ENCODE results near the gene NFKBIZ. TPM values are rescaled to one million over a fixed set of nuclear protein-coding genes. Genes with fewer than 3 reads are reported as not detected.

Gene NFKBIZ
- total and polyA plus RNA-seq, 9 of the 15 experiments (the other 6 are each of a cell fraction or from before 2014, with no cell fraction given): 1.2 to 13.7 (median 5.7) TPM

DNA sequence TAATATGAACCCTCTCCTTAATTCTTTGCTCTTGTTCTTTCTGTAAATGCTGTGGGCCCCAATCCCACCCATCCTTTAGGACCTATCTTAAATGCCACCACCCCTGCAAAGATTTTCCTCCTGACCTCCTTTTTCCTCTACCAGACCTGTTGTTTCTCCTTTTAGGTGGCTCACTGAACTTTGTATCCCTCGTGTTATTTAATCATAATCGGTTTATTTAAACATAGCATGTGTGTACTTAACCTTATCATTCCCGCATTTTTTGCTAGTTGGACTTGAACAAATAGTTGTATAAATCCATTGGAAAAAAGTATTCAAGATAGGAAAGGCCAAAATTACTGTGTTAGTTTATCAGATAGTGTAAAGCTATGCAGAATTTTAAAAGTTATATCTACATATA lies 988 bp upstream of the NFKBIZ start (continued):
- TF ChIP-seq, protein P1, sequence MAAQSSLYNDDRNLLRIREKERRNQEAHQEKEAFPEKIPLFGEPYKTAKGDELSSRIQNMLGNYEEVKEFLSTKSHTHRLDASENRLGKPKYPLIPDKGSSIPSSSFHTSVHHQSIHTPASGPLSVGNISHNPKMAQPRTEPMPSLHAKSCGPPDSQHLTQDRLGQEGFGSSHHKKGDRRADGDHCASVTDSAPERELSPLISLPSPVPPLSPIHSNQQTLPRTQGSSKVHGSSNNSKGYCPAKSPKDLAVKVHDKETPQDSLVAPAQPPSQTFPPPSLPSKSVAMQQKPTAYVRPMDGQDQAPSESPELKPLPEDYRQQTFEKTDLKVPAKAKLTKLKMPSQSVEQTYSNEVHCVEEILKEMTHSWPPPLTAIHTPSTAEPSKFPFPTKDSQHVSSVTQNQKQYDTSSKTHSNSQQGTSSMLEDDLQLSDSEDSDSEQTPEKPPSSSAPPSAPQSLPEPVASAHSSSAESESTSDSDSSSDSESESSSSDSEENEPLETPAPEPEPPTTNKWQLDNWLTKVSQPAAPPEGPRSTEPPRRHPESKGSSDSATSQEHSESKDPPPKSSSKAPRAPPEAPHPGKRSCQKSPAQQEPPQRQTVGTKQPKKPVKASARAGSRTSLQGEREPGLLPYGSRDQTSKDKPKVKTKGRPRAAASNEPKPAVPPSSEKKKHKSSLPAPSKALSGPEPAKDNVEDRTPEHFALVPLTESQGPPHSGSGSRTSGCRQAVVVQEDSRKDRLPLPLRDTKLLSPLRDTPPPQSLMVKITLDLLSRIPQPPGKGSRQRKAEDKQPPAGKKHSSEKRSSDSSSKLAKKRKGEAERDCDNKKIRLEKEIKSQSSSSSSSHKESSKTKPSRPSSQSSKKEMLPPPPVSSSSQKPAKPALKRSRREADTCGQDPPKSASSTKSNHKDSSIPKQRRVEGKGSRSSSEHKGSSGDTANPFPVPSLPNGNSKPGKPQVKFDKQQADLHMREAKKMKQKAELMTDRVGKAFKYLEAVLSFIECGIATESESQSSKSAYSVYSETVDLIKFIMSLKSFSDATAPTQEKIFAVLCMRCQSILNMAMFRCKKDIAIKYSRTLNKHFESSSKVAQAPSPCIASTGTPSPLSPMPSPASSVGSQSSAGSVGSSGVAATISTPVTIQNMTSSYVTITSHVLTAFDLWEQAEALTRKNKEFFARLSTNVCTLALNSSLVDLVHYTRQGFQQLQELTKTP (IDR thresholded peaks at IDR 0.05; ENCODE audit: low read depth in 1 of 2, partially characterized antibody in 2 of 2): no peak
- TF ChIP-seq SIN3A (IDR thresholded peaks at IDR 0.05; ENCODE audit: borderline replicate concordance in 2 of 2, control insufficient read depth in 1 of 2, low read depth in 2 of 2, low read length in 2 of 2) (no peak), PHB2 (IDR thresholded peaks at IDR 0.05; ENCODE audit: low read depth) (no peak), LARP7 (IDR thresholded peaks at IDR 0.05) (no peak), SETDB1 (IDR thresholded peaks at IDR 0.05; ENCODE audit: low read length) (no peak)

DNA sequence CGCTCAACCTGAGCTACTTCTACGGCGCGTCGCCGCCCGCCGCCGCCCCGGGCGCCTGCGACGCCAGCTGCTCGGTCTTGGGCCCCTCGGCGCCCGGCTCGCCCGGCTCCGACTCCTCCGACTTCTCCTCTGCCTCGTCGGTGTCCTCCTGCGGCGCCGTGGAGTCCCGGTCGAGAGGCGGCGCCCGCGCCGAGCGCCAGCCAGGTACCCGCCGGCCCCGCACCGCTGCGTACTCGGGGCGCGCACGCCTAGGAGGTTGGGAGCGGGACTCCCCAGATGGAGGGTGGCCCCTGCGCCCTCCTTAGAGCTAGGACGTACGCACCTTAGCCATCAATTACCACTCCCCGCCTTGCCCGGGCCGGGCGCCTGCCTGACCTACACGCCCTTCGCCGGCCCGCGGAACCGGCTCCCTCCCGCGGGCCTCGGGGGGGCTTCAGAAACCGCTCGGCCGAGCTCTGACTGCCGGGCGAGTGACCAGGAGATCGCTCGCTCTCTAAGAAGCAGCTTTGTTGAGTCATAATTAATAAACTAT lies 466 bp downstream of the NFKBIZ start:
- DNase-seq (ENCODE audit: extremely low read depth in 1 of 4, low spot score in 3 of 4) (peak; percentile 41 to 55 (median 42)), ATAC-seq (peak; percentile 78), FAIRE-seq (no peak)
- ChIA-PET CTCF (ENCODE audit: low intra/inter-chr PET ratio) (no interaction called here), POLR2A (interaction anchor here (0.6 to 2.2 kb wide), 13 partner anchors 9 to 1940 kb away, joined by 3 to 16 read pairs (median 4); partner anchors contain the start of gene CEP97)
- Histone ChIP-seq H4K20me1 (replicated peaks; ENCODE audit: control insufficient read depth, insufficient read depth, low read length) (peaks cover 6% of the 10 kb centered on the region; the same call in 1 of the 2 replicates), H3K4me1 (replicated peaks in 1 of 2; ENCODE audit: control insufficient read depth in 2 of 2, insufficient read depth in 2 of 2, low read length in 2 of 2) (peaks cover 8 to 10% of the 10 kb centered on the region in 2 experiments; a peak in 3 of 5 replicates), H3K4me2 (ENCODE audit: insufficient read depth, low read length) (peak overlapping the region; percentile 80), H3K27ac (ENCODE audit: extremely low read depth, low read depth, low read length) (peak overlapping the region; percentile 81), H3K9ac (ENCODE audit: insufficient read depth in 1 of 2, low read depth in 2 of 2, low read length in 2 of 2) (peak overlapping the region; percentile 82 to 94), H3K79me2 (ENCODE audit: control insufficient read depth, insufficient read depth, low read length) (peaks cover 25% of the 10 kb centered on the region), H3K9me3 (replicated peaks; ENCODE audit: control insufficient read depth, insufficient read depth, low read depth, low read length) (no peaks in the 10 kb centered on the region), H2AFZ (ENCODE audit: low read depth, low read length) (peak overlapping the region; percentile 80), H3K27me3 (ENCODE audit: control insufficient read depth in 2 of 2, insufficient read depth in 2 of 2, low read length in 2 of 2) (no peaks in the 10 kb centered on the region), H3K4me3 (peak overlapping the region; percentile 86), H3K36me3 (ENCODE audit: control insufficient read depth, insufficient read depth, low read length) (peaks cover 32% of the 10 kb centered on the region), H3K9me1 (ENCODE audit: control insufficient read depth, insufficient read depth, low read length) (no peaks in the 10 kb centered on the region)
- no TSS peak for BruUV-seq (replicated peaks)
- under 1% methylated on average over 51 of the region's 67 CpGs for WGBS (ENCODE audit: insufficient coverage, low coverage, missing lambda C conversion rate)
- intact Hi-C loops (cut with micrococcal nuclease) (loop anchor here (2.0 kb wide), 1 partner anchor 35 kb away; no protein-coding TSS in a partner anchor), in situ Hi-C loops (cut with MboI) (no loop called here)
- peak; percentile 3 to 64; a peak in 2 of 4 replicates for TF ChIP-seq NONO (IDR thresholded peaks at IDR 0.05; ENCODE audit: low read depth in 2 of 2, low read length in 1 of 2)
- no peak for TF ChIP-seq ZNF324 (CRISPR knock-in tag; IDR thresholded peaks at IDR 0.05)
- 0 out of 2 replicates have a peak, but pooled peaks have one; percentile 16 for TF ChIP-seq ATF7 (IDR thresholded peaks at IDR 0.05)
- peak; percentile 57; the same call in 1 of the 2 replicates for TF ChIP-seq CXXC5 (CRISPR knock-in tag; IDR thresholded peaks at IDR 0.05)
- TF ChIP-seq ELF2 (CRISPR knock-in tag; IDR thresholded peaks at IDR 0.05): no peak
- TF ChIP-seq, protein P2, sequence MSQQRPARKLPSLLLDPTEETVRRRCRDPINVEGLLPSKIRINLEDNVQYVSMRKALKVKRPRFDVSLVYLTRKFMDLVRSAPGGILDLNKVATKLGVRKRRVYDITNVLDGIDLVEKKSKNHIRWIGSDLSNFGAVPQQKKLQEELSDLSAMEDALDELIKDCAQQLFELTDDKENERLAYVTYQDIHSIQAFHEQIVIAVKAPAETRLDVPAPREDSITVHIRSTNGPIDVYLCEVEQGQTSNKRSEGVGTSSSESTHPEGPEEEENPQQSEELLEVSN (IDR thresholded peaks at IDR 0.05; ENCODE audit: borderline replicate concordance in 1 of 2, extremely low read depth in 1 of 2, insufficient read depth in 1 of 2, insufficient read length in 1 of 2, low read depth in 1 of 2, low read length in 1 of 2, poor library complexity in 1 of 2, severe bottlenecking in 1 of 2): no peak
- TF ChIP-seq HNRNPL (IDR thresholded peaks at IDR 0.05; ENCODE audit: low read depth, low read length): no peak; the same call in 1 of the 2 replicates
